Mesendoderm (in vitro differentiated cells): ENCODE results near the gene PIEZO2.

ENCODE experiments used
- DNase-seq: peaks from one replicate; pipeline ENCODE4 v3.0.0; 2013
- H2AK5ac ChIP-seq: 2 replicates; pipeline ENCODE4 v1.6.1; 2013; ENCODE audit warnings: low read length, inconsistent platforms
- H2BK120ac ChIP-seq: 2 replicates; pipeline ENCODE4 v1.6.1; 2013; ENCODE audit warnings: low read depth, mild to moderate bottlenecking, low read length, moderate library complexity, mixed read lengths
- H2BK15ac ChIP-seq: replicated peaks from 2 replicates; pipeline ENCODE4 v1.6.1; 2013; ENCODE audit warnings: low read depth, mild to moderate bottlenecking, moderate library complexity
- H2BK5ac ChIP-seq: 2 replicates; pipeline ENCODE4 v1.6.1; 2013; ENCODE audit warnings: low read length, inconsistent platforms
- H3K18ac ChIP-seq: 2 replicates; pipeline ENCODE4 v1.6.1; 2013; ENCODE audit warnings: mild to moderate bottlenecking, low read length, mixed read lengths
- H3K23ac ChIP-seq: one replicate; pipeline ENCODE4 v1.6.1; 2013; ENCODE audit warnings: low read length
- H3K27ac ChIP-seq: 2 replicates; pipeline ENCODE4 v1.5.1; 2013; ENCODE audit warnings: low read depth, mild to moderate bottlenecking, inconsistent platforms, low read length, moderate library complexity
- H3K27me3 ChIP-seq: 2 replicates; pipeline ENCODE4 v1.6.1; 2013; ENCODE audit warnings: low read length, control low read depth, mild to moderate bottlenecking, inconsistent platforms; ENCODE audit not compliant: insufficient read depth, poor library complexity
- H3K36me3 ChIP-seq: 2 replicates; pipeline ENCODE4 v1.6.1; 2013; ENCODE audit warnings: low read length, inconsistent platforms; ENCODE audit not compliant: control insufficient read depth, insufficient read depth
- H3K4ac ChIP-seq: one replicate; pipeline ENCODE4 v1.6.1; 2013; ENCODE audit warnings: low read depth, mild to moderate bottlenecking, low read length, moderate library complexity
- H3K4me1 ChIP-seq: 2 replicates; pipeline ENCODE4 v1.6.1; 2013; ENCODE audit warnings: low read depth, low read length, inconsistent platforms; ENCODE audit not compliant: control insufficient read depth
- H3K4me2 ChIP-seq: 2 replicates; pipeline ENCODE4 v1.6.1; 2013; ENCODE audit warnings: low read length
- H3K4me3 ChIP-seq: 2 replicates; pipeline ENCODE4 v1.5.1; 2013; ENCODE audit warnings: mild to moderate bottlenecking, low read length
- H3K56ac ChIP-seq: one replicate; pipeline ENCODE4 v1.6.1; 2013; ENCODE audit warnings: low read length
- H3K79me1 ChIP-seq: 2 replicates; pipeline ENCODE4 v1.6.1; 2013; ENCODE audit warnings: low read length, inconsistent platforms
- H3K79me2 ChIP-seq: 2 replicates; pipeline ENCODE4 v1.6.1; 2013; ENCODE audit warnings: mild to moderate bottlenecking, low read length; ENCODE audit not compliant: control insufficient read depth, insufficient read depth
- H3K9ac ChIP-seq: 2 replicates; pipeline ENCODE4 v1.6.1; 2013; ENCODE audit warnings: low read length, inconsistent platforms
- H4K5ac ChIP-seq: one replicate; pipeline ENCODE4 v1.6.1; 2013; ENCODE audit warnings: low read length
- H4K8ac ChIP-seq: one replicate; pipeline ENCODE4 v1.6.1; 2013; ENCODE audit warnings: low read depth, mild to moderate bottlenecking, control low read depth, low read length, moderate library complexity
- WGBS: extraction: QIAGEN DNeasy Blood & Tissue Kit; methylation state at CpG from one replicate; pipeline ENCODE4 v1.1.7; 2013; ENCODE audit warnings: low lambda C conversion rate, missing lambda C conversion rate; ENCODE audit not compliant: insufficient coverage; ENCODE audit errors: extremely low coverage; 5-methylcytosine and 5-hydroxymethylcytosine counted together

PIEZO2 gene

GRCh38 chr18:11024928-11025669 is 124.3 kb downstream of the PIEZO2 start:
- no peak overlapping the region for H3K4ac ChIP-seq
- no peak overlapping the region for H2BK120ac ChIP-seq
- no peak overlapping the region for H3K27ac ChIP-seq
- H3K18ac ChIP-seq = no peak overlapping the region
- H2BK15ac ChIP-seq = no peak overlapping the region
- H4K5ac ChIP-seq = no peak overlapping the region
- H3K9ac ChIP-seq = no peak overlapping the region
- no peaks in the 10 kb centered on the region for H3K36me3 ChIP-seq
- no peak overlapping the region for H3K23ac ChIP-seq
- no peak for DNase-seq
- H2BK5ac ChIP-seq = no peak overlapping the region
- H4K8ac ChIP-seq = no peak overlapping the region
- H3K27me3 ChIP-seq = no peaks in the 10 kb centered on the region
- H3K56ac ChIP-seq = no peak overlapping the region
- H2AK5ac ChIP-seq = no peak overlapping the region
- H3K79me1 ChIP-seq = no peaks in the 10 kb centered on the region
- H3K4me1 ChIP-seq = peaks cover 11% of the 10 kb centered on the region
- H3K79me2 ChIP-seq = no peaks in the 10 kb centered on the region
- no peak overlapping the region for H3K4me3 ChIP-seq
- WGBS = no CpG with 5 or more reads among the region's 13 CpGs
- no peak overlapping the region for H3K4me2 ChIP-seq

DNA sequence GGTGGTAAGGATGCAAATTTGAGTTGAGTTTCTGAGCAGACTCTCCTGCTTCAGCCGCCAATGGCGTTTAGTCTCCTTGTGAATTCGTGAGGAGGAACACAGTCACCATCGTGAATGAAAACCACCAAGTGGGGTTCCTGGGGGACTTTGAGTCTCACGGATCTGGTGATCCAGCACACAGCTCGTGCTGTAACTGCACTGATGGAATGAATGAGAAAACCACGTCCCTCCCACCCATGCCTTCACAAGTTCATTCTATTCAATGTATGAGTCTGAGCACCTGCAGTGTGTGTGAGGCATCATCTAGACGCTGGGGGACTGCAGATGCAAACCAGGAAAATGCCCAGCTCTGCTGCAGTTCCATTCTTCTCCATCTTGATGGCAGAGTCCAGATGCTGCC is 127.9 kb downstream of the PIEZO2 start:
- WGBS = no CpG with 5 or more reads among the region's 8 CpGs

DNA sequence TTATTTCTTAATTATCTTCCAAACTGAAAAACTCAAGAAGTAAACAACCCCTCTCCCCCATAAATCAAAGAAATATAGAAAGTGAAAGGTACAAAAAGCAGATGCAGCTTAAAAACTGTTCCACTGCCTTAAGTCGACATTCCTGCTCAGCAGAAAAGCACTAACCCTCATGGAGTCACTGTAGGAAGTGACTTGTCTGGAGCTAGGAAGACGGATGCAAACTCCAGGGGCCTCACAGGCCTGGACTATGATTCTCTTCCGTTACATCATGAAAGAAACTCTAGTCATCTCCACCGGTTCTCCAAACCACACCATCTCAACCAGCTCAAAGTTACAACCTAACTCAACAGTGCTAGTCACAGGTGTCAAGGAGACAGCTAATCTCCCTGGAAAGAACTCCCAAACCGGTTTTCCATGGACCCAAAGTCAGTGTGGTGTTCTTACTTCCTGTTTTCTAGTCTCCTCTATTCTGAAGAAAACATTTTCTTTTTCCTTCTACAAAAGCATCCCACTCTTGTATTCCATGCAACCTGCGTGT is 128.4 kb downstream of the PIEZO2 start:
- Histone ChIP-seq H3K79me1 (no peaks in the 10 kb centered on the region), H3K4me2 (no peak overlapping the region), H3K9ac (no peak overlapping the region), H3K4me3 (no peak overlapping the region), H3K27me3 (no peaks in the 10 kb centered on the region), H2AK5ac (no peak overlapping the region), H4K5ac (no peak overlapping the region), H3K79me2 (no peaks in the 10 kb centered on the region), H4K8ac (no peak overlapping the region), H3K18ac (no peak overlapping the region), H3K36me3 (no peaks in the 10 kb centered on the region), H2BK120ac (no peak overlapping the region), H3K4ac (no peak overlapping the region), H3K4me1 (peaks cover 10% of the 10 kb centered on the region), H2BK5ac (no peak overlapping the region), H3K56ac (no peak overlapping the region), H3K23ac (no peak overlapping the region), H2BK15ac (no peak overlapping the region), H3K27ac (no peak overlapping the region)
- WGBS = no CpG with 5 or more reads among the region's 6 CpGs
- no peak for DNase-seq

More for the DNA sequence above, 127.9 kb downstream of the PIEZO2 start:
- peaks cover 9% of the 10 kb centered on the region for H3K4me1 ChIP-seq
- no peaks in the 10 kb centered on the region for H3K79me2 ChIP-seq
- H3K27me3 ChIP-seq = no peaks in the 10 kb centered on the region
- H3K4me2 ChIP-seq = no peak overlapping the region
- no peak for DNase-seq
- no peak overlapping the region for H3K18ac ChIP-seq
- no peak overlapping the region for H3K56ac ChIP-seq
- no peak overlapping the region for H4K5ac ChIP-seq
- H3K4me3 ChIP-seq = no peak overlapping the region
- no peaks in the 10 kb centered on the region for H3K36me3 ChIP-seq
- no peaks in the 10 kb centered on the region for H3K79me1 ChIP-seq
- H3K23ac ChIP-seq = no peak overlapping the region
- no peak overlapping the region for H2BK120ac ChIP-seq
- no peak overlapping the region for H2BK5ac ChIP-seq
- H3K27ac ChIP-seq = no peak overlapping the region
- no peak overlapping the region for H2BK15ac ChIP-seq
- H2AK5ac ChIP-seq = no peak overlapping the region
- no peak overlapping the region for H3K4ac ChIP-seq
- H3K9ac ChIP-seq = no peak overlapping the region
- H4K8ac ChIP-seq = no peak overlapping the region

DNA sequence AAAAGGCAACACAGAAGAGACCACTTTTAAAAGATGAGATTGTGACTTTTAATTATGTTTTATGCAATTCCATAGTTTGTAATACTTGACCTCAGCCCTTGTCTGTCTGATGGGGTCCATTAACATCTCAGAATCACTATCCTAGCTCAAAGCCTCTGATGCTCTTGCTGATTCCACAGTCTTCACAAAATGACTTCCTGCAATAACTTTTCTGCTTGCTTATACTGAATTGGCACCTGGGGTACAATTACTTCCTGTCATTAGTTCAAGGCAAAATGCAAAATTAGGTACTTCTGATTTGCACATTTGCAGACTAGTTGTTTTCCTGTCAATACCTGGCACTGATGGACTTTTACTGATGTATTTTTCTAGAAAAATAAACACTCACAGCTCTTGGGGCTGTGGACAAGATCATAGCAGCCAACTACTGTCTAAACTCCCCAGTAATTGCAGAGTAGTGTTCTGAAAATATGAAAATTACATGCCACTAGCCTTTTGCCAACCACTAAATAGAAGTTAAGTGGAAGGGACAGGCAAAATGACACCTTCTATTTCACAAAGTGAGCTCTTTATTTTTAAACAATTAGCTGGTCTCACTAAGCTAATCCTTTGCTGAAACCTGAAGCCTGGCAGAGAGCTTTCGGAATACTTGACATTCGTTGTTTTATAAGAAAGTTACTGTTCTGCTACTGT is 129.1 kb downstream of the PIEZO2 start:
- Histone ChIP-seq H4K8ac (no peak overlapping the region), H3K27ac (no peak overlapping the region), H3K79me2 (no peaks in the 10 kb centered on the region), H2BK5ac (no peak overlapping the region), H3K18ac (no peak overlapping the region), H3K4me1 (peaks cover 12% of the 10 kb centered on the region), H3K79me1 (no peaks in the 10 kb centered on the region), H4K5ac (no peak overlapping the region), H3K4ac (no peak overlapping the region), H2AK5ac (no peak overlapping the region), H3K36me3 (no peaks in the 10 kb centered on the region), H3K9ac (no peak overlapping the region), H3K27me3 (no peaks in the 10 kb centered on the region), H2BK15ac (no peak overlapping the region), H2BK120ac (no peak overlapping the region), H3K56ac (no peak overlapping the region), H3K4me2 (no peak overlapping the region), H3K4me3 (no peak overlapping the region), H3K23ac (no peak overlapping the region)
- no peak for DNase-seq
- WGBS = no CpG with 5 or more reads among the region's 2 CpGs

DNA sequence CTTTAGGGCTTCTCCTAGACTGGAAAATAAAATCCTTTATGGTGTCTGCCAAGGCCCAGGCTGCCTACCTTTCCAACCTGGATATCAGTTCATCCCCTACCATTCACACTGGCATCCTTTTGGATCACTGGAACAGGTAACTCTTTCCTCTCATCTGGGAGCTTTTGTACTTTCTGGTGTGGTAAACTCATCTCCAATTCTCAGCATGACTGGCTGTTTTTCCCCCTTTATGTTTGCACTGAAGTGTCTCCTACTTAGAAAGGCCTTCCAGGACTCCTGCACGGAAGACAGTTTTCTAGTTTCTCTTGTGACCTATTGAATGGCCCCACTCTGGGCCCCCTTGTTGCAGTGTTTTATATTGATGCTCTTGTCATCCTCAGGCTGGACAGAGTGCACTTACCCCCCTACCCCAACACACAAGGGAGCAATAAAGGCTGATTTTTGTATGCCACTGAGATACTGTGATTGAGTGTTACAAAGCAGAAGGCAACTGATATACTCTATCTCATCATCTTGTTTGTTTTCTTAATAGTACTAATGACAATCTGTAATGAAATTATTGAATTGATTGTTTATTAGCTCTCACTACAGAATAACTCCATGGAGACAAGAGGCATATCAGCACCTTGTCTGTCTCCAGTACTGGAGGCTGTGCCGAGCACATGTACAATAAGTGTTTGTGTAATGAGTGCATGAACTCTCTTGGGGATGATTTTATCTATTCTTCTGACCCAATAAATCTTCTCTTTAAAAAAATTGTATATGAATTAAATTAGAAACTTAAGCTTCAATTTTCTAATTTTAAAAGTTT is 129.9 kb downstream of the PIEZO2 start:
- H3K4me3 ChIP-seq = no peak overlapping the region
- H4K5ac ChIP-seq = no peak overlapping the region
- H3K4ac ChIP-seq = no peak overlapping the region
- WGBS = no CpG with 5 or more reads among the region's 2 CpGs
- H2BK15ac ChIP-seq = no peak overlapping the region
- no peak overlapping the region for H2AK5ac ChIP-seq
- H3K27me3 ChIP-seq = no peaks in the 10 kb centered on the region
- H3K23ac ChIP-seq = no peak overlapping the region
- H3K9ac ChIP-seq = no peak overlapping the region
- H3K79me1 ChIP-seq = no peaks in the 10 kb centered on the region
- no peak overlapping the region for H3K56ac ChIP-seq
- no peaks in the 10 kb centered on the region for H3K36me3 ChIP-seq
- H2BK120ac ChIP-seq = no peak overlapping the region
- H4K8ac ChIP-seq = no peak overlapping the region
- H3K27ac ChIP-seq = no peak overlapping the region
- no peak for DNase-seq
- peaks cover 12% of the 10 kb centered on the region for H3K4me1 ChIP-seq
- H2BK5ac ChIP-seq = no peak overlapping the region
- H3K79me2 ChIP-seq = no peaks in the 10 kb centered on the region
- no peak overlapping the region for H3K4me2 ChIP-seq
- H3K18ac ChIP-seq = no peak overlapping the region
